Liver (tissue), 3 donors: ENCODE data around the gene LRMDA.

Experiments used
- FOXA1 ChIP-seq: IDR thresholded peaks from 2 replicates; pipeline ENCODE4 v1.6.1; 2016; ENCODE audit warnings: antibody characterized with exemption
- GABPA ChIP-seq, 2 donors: IDR thresholded peaks in 1 of 2; conservative IDR thresholded peaks in 1 of 2; 2 replicates each; pipeline ENCODE4 v1.6.1; 2016; ENCODE audit warnings: antibody characterized with exemption in 2 of 2, mild to moderate bottlenecking in 1 of 2, moderate library complexity in 1 of 2
- JUND ChIP-seq, 2 donors: IDR thresholded peaks; 2 replicates each; pipeline ENCODE4 v1.6.1; 2016; ENCODE audit warnings: antibody characterized with exemption in 2 of 2
- RAD21 ChIP-seq, 2 donors: IDR thresholded peaks; 2 replicates each; pipeline ENCODE4 v1.6.1; 2016; ENCODE audit warnings: antibody characterized with exemption in 2 of 2, mild to moderate bottlenecking in 2 of 2
- TAF1 ChIP-seq: conservative IDR thresholded peaks from 2 replicates; pipeline ENCODE4 v1.6.1; 2016; ENCODE audit warnings: antibody characterized with exemption, mild to moderate bottlenecking
- YY1 ChIP-seq: IDR thresholded peaks from 2 replicates; pipeline ENCODE4 v1.6.1; 2016; ENCODE audit warnings: antibody characterized with exemption, mild to moderate bottlenecking
- TF ChIP-seq, protein P1 (sequence below): IDR thresholded peaks from 2 replicates; pipeline ENCODE4 v1.6.1; 2016; ENCODE audit warnings: antibody characterized with exemption
- TF ChIP-seq, protein P2 (sequence below): fragments of 150-350 bp; IDR thresholded peaks from 2 replicates; pipeline ENCODE4 v1.5.1; 2017; ENCODE audit warnings: improper control_type of control experiment, low read depth, low read length; ENCODE audit not compliant: missing input control
- TF ChIP-seq, protein P3 (sequence below): IDR thresholded peaks from 2 replicates; pipeline ENCODE4 v1.6.1; 2016; ENCODE audit warnings: antibody characterized with exemption
- TF ChIP-seq, protein P4 (sequence below): IDR thresholded peaks from 2 replicates; pipeline ENCODE4 v1.6.1; 2016; ENCODE audit warnings: antibody characterized with exemption, mild to moderate bottlenecking
- TF ChIP-seq, protein P5 (sequence below): IDR thresholded peaks from 2 replicates; pipeline ENCODE4 v1.6.1; 2016; ENCODE audit warnings: antibody characterized with exemption
- donor health status: healthy.
- donor health status: healthy.

DNA sequence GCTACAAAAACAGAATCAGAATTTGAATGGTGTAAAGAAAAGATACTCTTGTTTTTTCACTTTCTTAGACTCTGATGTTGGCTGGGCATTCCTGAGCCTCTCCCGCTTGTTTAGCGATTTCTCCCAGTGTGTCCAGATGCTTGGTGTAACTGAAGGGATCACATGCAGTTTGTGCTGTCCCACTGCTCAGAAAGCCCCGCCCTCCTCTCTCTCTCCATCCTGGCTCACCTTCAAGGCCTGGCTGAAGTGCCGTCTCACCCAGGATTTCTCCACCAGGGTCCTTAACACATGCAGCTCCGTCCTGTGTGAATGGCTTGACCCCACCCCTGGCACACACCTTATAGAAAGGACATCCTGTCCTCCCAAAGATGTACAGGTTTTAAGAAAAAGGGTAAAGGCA, 437.1 kb downstream of the LRMDA start:
- TF ChIP-seq, protein P1, sequence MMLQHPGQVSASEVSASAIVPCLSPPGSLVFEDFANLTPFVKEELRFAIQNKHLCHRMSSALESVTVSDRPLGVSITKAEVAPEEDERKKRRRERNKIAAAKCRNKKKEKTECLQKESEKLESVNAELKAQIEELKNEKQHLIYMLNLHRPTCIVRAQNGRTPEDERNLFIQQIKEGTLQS = no peak
- TF ChIP-seq, protein P2, sequence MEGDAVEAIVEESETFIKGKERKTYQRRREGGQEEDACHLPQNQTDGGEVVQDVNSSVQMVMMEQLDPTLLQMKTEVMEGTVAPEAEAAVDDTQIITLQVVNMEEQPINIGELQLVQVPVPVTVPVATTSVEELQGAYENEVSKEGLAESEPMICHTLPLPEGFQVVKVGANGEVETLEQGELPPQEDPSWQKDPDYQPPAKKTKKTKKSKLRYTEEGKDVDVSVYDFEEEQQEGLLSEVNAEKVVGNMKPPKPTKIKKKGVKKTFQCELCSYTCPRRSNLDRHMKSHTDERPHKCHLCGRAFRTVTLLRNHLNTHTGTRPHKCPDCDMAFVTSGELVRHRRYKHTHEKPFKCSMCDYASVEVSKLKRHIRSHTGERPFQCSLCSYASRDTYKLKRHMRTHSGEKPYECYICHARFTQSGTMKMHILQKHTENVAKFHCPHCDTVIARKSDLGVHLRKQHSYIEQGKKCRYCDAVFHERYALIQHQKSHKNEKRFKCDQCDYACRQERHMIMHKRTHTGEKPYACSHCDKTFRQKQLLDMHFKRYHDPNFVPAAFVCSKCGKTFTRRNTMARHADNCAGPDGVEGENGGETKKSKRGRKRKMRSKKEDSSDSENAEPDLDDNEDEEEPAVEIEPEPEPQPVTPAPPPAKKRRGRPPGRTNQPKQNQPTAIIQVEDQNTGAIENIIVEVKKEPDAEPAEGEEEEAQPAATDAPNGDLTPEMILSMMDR = no peak
- TF ChIP-seq, protein P3, sequence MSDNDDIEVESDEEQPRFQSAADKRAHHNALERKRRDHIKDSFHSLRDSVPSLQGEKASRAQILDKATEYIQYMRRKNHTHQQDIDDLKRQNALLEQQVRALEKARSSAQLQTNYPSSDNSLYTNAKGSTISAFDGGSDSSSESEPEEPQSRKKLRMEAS = no peak
- TF ChIP-seq TAF1 (no peak), GABPA (IDR thresholded peaks at IDR 0.05 in 1 of 2, conservative IDR thresholded peaks at IDR 0.05 in 1 of 2) (no peak), JUND (IDR thresholded peaks at IDR 0.05) (no peak), RAD21 (IDR thresholded peaks at IDR 0.05) (no peak), YY1 (no peak), FOXA1 (no peak)
- TF ChIP-seq, protein P4, sequence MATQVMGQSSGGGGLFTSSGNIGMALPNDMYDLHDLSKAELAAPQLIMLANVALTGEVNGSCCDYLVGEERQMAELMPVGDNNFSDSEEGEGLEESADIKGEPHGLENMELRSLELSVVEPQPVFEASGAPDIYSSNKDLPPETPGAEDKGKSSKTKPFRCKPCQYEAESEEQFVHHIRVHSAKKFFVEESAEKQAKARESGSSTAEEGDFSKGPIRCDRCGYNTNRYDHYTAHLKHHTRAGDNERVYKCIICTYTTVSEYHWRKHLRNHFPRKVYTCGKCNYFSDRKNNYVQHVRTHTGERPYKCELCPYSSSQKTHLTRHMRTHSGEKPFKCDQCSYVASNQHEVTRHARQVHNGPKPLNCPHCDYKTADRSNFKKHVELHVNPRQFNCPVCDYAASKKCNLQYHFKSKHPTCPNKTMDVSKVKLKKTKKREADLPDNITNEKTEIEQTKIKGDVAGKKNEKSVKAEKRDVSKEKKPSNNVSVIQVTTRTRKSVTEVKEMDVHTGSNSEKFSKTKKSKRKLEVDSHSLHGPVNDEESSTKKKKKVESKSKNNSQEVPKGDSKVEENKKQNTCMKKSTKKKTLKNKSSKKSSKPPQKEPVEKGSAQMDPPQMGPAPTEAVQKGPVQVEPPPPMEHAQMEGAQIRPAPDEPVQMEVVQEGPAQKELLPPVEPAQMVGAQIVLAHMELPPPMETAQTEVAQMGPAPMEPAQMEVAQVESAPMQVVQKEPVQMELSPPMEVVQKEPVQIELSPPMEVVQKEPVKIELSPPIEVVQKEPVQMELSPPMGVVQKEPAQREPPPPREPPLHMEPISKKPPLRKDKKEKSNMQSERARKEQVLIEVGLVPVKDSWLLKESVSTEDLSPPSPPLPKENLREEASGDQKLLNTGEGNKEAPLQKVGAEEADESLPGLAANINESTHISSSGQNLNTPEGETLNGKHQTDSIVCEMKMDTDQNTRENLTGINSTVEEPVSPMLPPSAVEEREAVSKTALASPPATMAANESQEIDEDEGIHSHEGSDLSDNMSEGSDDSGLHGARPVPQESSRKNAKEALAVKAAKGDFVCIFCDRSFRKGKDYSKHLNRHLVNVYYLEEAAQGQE = no peak
- TF ChIP-seq, protein P5, sequence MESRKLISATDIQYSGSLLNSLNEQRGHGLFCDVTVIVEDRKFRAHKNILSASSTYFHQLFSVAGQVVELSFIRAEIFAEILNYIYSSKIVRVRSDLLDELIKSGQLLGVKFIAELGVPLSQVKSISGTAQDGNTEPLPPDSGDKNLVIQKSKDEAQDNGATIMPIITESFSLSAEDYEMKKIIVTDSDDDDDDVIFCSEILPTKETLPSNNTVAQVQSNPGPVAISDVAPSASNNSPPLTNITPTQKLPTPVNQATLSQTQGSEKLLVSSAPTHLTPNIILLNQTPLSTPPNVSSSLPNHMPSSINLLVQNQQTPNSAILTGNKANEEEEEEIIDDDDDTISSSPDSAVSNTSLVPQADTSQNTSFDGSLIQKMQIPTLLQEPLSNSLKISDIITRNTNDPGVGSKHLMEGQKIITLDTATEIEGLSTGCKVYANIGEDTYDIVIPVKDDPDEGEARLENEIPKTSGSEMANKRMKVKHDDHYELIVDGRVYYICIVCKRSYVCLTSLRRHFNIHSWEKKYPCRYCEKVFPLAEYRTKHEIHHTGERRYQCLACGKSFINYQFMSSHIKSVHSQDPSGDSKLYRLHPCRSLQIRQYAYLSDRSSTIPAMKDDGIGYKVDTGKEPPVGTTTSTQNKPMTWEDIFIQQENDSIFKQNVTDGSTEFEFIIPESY = no peak
